ENCODE data around the gene HKDC1.

The HKDC1 gene

GRCh38 chr10:69243817-69244216 lies 23.7 kb downstream of the HKDC1 start:
- H3K4me3 ChIP-seq (ENCODE audit: insufficient read depth, low read length, poor library complexity, severe bottlenecking) = no peak overlapping the region
- no peaks in the 10 kb centered on the region for H3F3A ChIP-seq (ENCODE audit: insufficient read depth)
- no peaks in the 10 kb centered on the region for H3K79me2 ChIP-seq (ENCODE audit: insufficient read depth, low read length)
- H3K27me3 ChIP-seq (ENCODE audit: low read length) = no peaks in the 10 kb centered on the region
- no peaks in the 10 kb centered on the region for H3K36me3 ChIP-seq (ENCODE audit: low read length)
- H2AFZ ChIP-seq (ENCODE audit: low read depth, low read length, severe bottlenecking) = no peak overlapping the region
- H3K4me2 ChIP-seq (ENCODE audit: low read depth, low read length, poor library complexity, severe bottlenecking) = no peak overlapping the region
- H4K20me1 ChIP-seq (ENCODE audit: low read depth, low read length) = no peaks in the 10 kb centered on the region
- no peak overlapping the region for H3K27ac ChIP-seq (ENCODE audit: low read depth, low read length)
- no peaks in the 10 kb centered on the region for H3K9me3 ChIP-seq (ENCODE audit: insufficient read depth, low read length)
- TF ChIP-seq, protein P1, sequence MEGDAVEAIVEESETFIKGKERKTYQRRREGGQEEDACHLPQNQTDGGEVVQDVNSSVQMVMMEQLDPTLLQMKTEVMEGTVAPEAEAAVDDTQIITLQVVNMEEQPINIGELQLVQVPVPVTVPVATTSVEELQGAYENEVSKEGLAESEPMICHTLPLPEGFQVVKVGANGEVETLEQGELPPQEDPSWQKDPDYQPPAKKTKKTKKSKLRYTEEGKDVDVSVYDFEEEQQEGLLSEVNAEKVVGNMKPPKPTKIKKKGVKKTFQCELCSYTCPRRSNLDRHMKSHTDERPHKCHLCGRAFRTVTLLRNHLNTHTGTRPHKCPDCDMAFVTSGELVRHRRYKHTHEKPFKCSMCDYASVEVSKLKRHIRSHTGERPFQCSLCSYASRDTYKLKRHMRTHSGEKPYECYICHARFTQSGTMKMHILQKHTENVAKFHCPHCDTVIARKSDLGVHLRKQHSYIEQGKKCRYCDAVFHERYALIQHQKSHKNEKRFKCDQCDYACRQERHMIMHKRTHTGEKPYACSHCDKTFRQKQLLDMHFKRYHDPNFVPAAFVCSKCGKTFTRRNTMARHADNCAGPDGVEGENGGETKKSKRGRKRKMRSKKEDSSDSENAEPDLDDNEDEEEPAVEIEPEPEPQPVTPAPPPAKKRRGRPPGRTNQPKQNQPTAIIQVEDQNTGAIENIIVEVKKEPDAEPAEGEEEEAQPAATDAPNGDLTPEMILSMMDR (IDR thresholded peaks at IDR 0.05; ENCODE audit: insufficient read depth, low read length, poor library complexity, severe bottlenecking) = no peak
- no peak for TF ChIP-seq EZH2phosphoT487 (conservative IDR thresholded peaks at IDR 0.05; ENCODE audit: low read length)
- no peak overlapping the region for H3K9ac ChIP-seq (ENCODE audit: low read length)
- no peaks in the 10 kb centered on the region for H3K9me2 ChIP-seq (replicated peaks; ENCODE audit: insufficient read depth, low read length)

DNA sequence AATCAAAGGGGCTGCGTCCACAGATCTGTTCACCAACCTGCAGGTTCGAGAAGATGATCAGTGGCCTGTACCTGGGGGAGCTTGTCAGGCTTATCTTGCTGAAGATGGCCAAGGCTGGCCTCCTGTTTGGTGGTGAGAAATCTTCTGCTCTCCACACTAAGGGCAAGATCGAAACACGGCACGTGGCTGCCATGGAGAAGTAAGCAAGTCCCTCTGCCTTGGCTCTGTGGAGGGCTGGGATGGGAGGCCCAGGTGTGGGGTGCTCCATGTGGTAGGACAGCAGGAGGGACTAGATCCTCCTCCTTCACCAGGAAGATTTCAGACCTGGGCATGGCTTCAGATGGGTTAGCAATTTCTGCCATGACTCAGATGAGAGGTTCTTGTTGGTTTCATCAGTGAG lies 25.9 kb downstream of the HKDC1 start:
- Histone ChIP-seq H2AFZ (ENCODE audit: low read depth, low read length, severe bottlenecking) (no peak overlapping the region), H3K9me2 (replicated peaks; ENCODE audit: insufficient read depth, low read length) (no peaks in the 10 kb centered on the region), H3K4me3 (ENCODE audit: insufficient read depth, low read length, poor library complexity, severe bottlenecking) (no peak overlapping the region), H3K36me3 (ENCODE audit: low read length) (no peaks in the 10 kb centered on the region), H4K20me1 (ENCODE audit: low read depth, low read length) (no peaks in the 10 kb centered on the region), H3K4me2 (ENCODE audit: low read depth, low read length, poor library complexity, severe bottlenecking) (no peak overlapping the region), H3K27me3 (ENCODE audit: low read length) (no peaks in the 10 kb centered on the region), H3K9me3 (ENCODE audit: insufficient read depth, low read length) (no peaks in the 10 kb centered on the region), H3F3A (ENCODE audit: insufficient read depth) (no peaks in the 10 kb centered on the region), H3K27ac (ENCODE audit: low read depth, low read length) (no peak overlapping the region), H3K79me2 (ENCODE audit: insufficient read depth, low read length) (no peaks in the 10 kb centered on the region), H3K9ac (ENCODE audit: low read length) (no peak overlapping the region)
- TF ChIP-seq, protein P1 (IDR thresholded peaks at IDR 0.05; ENCODE audit: insufficient read depth, low read length, poor library complexity, severe bottlenecking) = no peak
- TF ChIP-seq EZH2phosphoT487 (conservative IDR thresholded peaks at IDR 0.05; ENCODE audit: low read length) = no peak

- H3K36me3 ChIP-seq (ENCODE audit: low read length) = no peaks in the 10 kb centered on the region
- no peaks in the 10 kb centered on the region for H3K27me3 ChIP-seq (ENCODE audit: low read length)
- H4K20me1 ChIP-seq (ENCODE audit: low read depth, low read length) = no peaks in the 10 kb centered on the region
- H3F3A ChIP-seq (ENCODE audit: insufficient read depth) = no peaks in the 10 kb centered on the region
- H3K4me3 ChIP-seq (ENCODE audit: insufficient read depth, low read length, poor library complexity, severe bottlenecking) = no peak overlapping the region
- TF ChIP-seq, protein P1 (IDR thresholded peaks at IDR 0.05; ENCODE audit: insufficient read depth, low read length, poor library complexity, severe bottlenecking) = no peak
- TF ChIP-seq EZH2phosphoT487 (conservative IDR thresholded peaks at IDR 0.05; ENCODE audit: low read length) = no peak
- no peak overlapping the region for H3K27ac ChIP-seq (ENCODE audit: low read depth, low read length)
- H3K9ac ChIP-seq (ENCODE audit: low read length) = no peak overlapping the region
- no peak overlapping the region for H3K4me2 ChIP-seq (ENCODE audit: low read depth, low read length, poor library complexity, severe bottlenecking)
- no peak overlapping the region for H2AFZ ChIP-seq (ENCODE audit: low read depth, low read length, severe bottlenecking)
- H3K9me3 ChIP-seq (ENCODE audit: insufficient read depth, low read length) = no peaks in the 10 kb centered on the region
- no peaks in the 10 kb centered on the region for H3K9me2 ChIP-seq (replicated peaks; ENCODE audit: insufficient read depth, low read length)
- H3K79me2 ChIP-seq (ENCODE audit: insufficient read depth, low read length) = no peaks in the 10 kb centered on the region
These were observed 26.6 kb downstream of the HKDC1 start for GRCh38 chr10:69246581-69247312.
